ENCODE measurements around the gene ELMO1.

GRCh38 chr7:36911788-36912187 lies 536.9 kb downstream of the ELMO1 start:
- TF ChIP-seq CTCF (IDR thresholded peaks at IDR 0.05) (no peak), POLR2A (IDR thresholded peaks at IDR 0.05) (no peak)

Measured in lower leg skin (tissue), 3 donors.